Activated CD4-positive, alpha-beta memory T cell treated with anti-CD3 and anti-CD28 coated beads for 36 hours (primary cell): ENCODE measurements around the gene RAB3IL1. TPM values are rescaled to one million over a fixed set of nuclear protein-coding genes. Genes with fewer than 3 reads are reported as not detected.

Experiments
- CTCF ChIA-PET: fragments of 350-600 bp; sonication (Branson Sonifier 250); formaldehyde crosslinking; loops from one replicate; lab custom pipeline; 2021; ENCODE audit warnings: antibody characterized with exemption, inconsistent platforms; lab: Charles Lee
- POLR2A ChIA-PET: fragments of 350-600 bp; sonication (Branson Sonifier 250); formaldehyde crosslinking; loops from one replicate; lab custom pipeline; 2021; ENCODE audit warnings: antibody characterized with exemption; lab: Charles Lee
- DNase-seq: peaks from one replicate; pipeline ENCODE4 v3.0.0-alpha.2; 2020
- H3K27ac Mint-ChIP-seq: one replicate; pipeline ENCODE4 v1.8.0; 2021; ENCODE audit warnings: mixed read lengths
- H3K27me3 Mint-ChIP-seq: one replicate; pipeline ENCODE4 v1.8.0; 2021; ENCODE audit warnings: mixed read lengths
- H3K36me3 Mint-ChIP-seq: one replicate; pipeline ENCODE4 v1.8.0; 2021; ENCODE audit warnings: mixed read lengths
- H3K4me1 Mint-ChIP-seq: one replicate; pipeline ENCODE4 v1.8.0; 2021; ENCODE audit warnings: low read depth, mixed read lengths
- H3K4me3 Mint-ChIP-seq: one replicate; pipeline ENCODE4 v1.8.0; 2021; ENCODE audit warnings: mild to moderate bottlenecking, mixed read lengths
- H3K9me3 Mint-ChIP-seq: one replicate; pipeline ENCODE4 v1.8.0; 2021; ENCODE audit warnings: mixed read lengths
- intact Hi-C: fragments of 100-400 bp; cut with micrococcal nuclease; formaldehyde crosslinking; loops from one replicate; pipeline ENCODE4 v1.15.1; 2023
- total RNA-seq, 2 experiments: library from RNA; stranded (reverse); gene quantifications; one replicate each; pipeline ENCODE4 v1.2.3, GENCODE V29; 2021

The RAB3IL1 gene
- total RNA-seq, 2 experiments from 2014 or later: 0.10 to 0.21 TPM

- Mint-ChIP-seq H3K36me3 (no peaks in the 10 kb centered on the region), H3K27me3 (no peaks in the 10 kb centered on the region), H3K9me3 (no peaks in the 10 kb centered on the region), H3K4me1 (peaks cover 7% of the 10 kb centered on the region), H3K4me3 (no peak overlapping the region), H3K27ac (no peak overlapping the region)
- intact Hi-C loops: loop anchor here (1.0 to 5.0 kb wide), 4 partner anchors 48 to 183 kb away; partner anchors contain the start of gene FTH1
- peak; percentile 94 for DNase-seq
- ChIA-PET CTCF (interaction anchor here (0.6 to 15.1 kb wide), 46 partner anchors 10 to 442 kb away, joined by 3 to 417 read pairs (median 5); partner anchors contain the start of genes BEST1, FADS3, INCENP and RAB3IL1), POLR2A (interaction anchor here (1.2 kb wide), 1 partner anchor 182 kb away, joined by 3 read pairs; no protein-coding TSS in a partner anchor)
Measured at GRCh38 chr11:61899146-61899841, 18.1 kb downstream of the RAB3IL1 start.

DNA sequence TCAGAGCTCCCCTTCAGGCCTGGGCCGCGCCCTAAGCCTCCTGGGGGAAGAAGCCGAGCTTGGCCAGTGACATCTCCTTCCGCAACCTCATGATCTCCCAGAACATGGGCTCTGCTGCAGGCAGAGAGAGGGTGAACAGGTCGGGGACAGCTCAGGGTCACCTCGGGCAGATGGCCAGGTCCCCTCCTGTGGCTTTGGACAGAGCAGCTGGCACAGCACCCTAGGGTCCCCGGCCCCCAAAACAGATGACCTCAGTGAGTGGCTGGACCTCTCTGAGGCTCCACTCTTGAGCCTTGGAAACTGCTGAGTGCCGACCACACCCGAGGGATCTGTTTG, 19.2 kb downstream of the RAB3IL1 start:
- no peaks in the 10 kb centered on the region for H3K36me3 Mint-ChIP-seq
- H3K27ac Mint-ChIP-seq: no peak overlapping the region
- intact Hi-C loops: loop anchor here (2.0 to 5.0 kb wide), 2 partner anchors 69 to 101 kb away; partner anchors contain the start of gene FTH1
- ChIA-PET CTCF (interaction anchor here (0.7 to 15.1 kb wide), 42 partner anchors 9 to 435 kb away, joined by 3 to 417 read pairs (median 6); partner anchors contain the start of genes BEST1, FADS3, INCENP and RAB3IL1), POLR2A (interaction anchor here (1.2 kb wide), 1 partner anchor 183 kb away, joined by 3 read pairs; no protein-coding TSS in a partner anchor)
- no peak for DNase-seq
- no peak overlapping the region for H3K4me3 Mint-ChIP-seq
- peaks cover 7% of the 10 kb centered on the region for H3K4me1 Mint-ChIP-seq
- H3K27me3 Mint-ChIP-seq: no peaks in the 10 kb centered on the region
- no peaks in the 10 kb centered on the region for H3K9me3 Mint-ChIP-seq

- POLR2A ChIA-PET: interaction anchor here (1.2 kb wide), 1 partner anchor 184 kb away, joined by 3 read pairs; no protein-coding TSS in a partner anchor
- Mint-ChIP-seq H3K27me3 (no peaks in the 10 kb centered on the region), H3K27ac (no peak overlapping the region), H3K36me3 (no peaks in the 10 kb centered on the region), H3K4me3 (no peak overlapping the region), H3K9me3 (no peaks in the 10 kb centered on the region), H3K4me1 (peaks cover 7% of the 10 kb centered on the region)
- CTCF ChIA-PET: interaction anchor here (0.7 to 15.1 kb wide), 39 partner anchors 9 to 435 kb away, joined by 3 to 417 read pairs (median 5); partner anchors contain the start of genes BEST1 and RAB3IL1
- DNase-seq: peak; percentile 83
- intact Hi-C loops: loop anchor here (1.0 to 5.0 kb wide), 3 partner anchors 70 to 211 kb away; partner anchors contain the start of gene FTH1
Measured at GRCh38 chr11:61897387-61898246, 19.7 kb downstream of the RAB3IL1 start.

GRCh38 chr11:61896665-61897386, 20.5 kb downstream of the RAB3IL1 start:
- H3K36me3 Mint-ChIP-seq: no peaks in the 10 kb centered on the region
- no peak overlapping the region for H3K4me3 Mint-ChIP-seq
- no peak for DNase-seq
- no peaks in the 10 kb centered on the region for H3K27me3 Mint-ChIP-seq
- H3K4me1 Mint-ChIP-seq: peaks cover 7% of the 10 kb centered on the region
- H3K9me3 Mint-ChIP-seq: no peaks in the 10 kb centered on the region
- intact Hi-C loops: loop anchor here (1.0 to 5.0 kb wide), 2 partner anchors 70 to 211 kb away; partner anchors contain the start of gene FTH1
- ChIA-PET CTCF (interaction anchor here (1.0 to 15.1 kb wide), 17 partner anchors 12 to 211 kb away, joined by 3 to 417 read pairs (median 9); partner anchors contain the start of gene BEST1), POLR2A (no interaction called here)
- no peak overlapping the region for H3K27ac Mint-ChIP-seq

DNA sequence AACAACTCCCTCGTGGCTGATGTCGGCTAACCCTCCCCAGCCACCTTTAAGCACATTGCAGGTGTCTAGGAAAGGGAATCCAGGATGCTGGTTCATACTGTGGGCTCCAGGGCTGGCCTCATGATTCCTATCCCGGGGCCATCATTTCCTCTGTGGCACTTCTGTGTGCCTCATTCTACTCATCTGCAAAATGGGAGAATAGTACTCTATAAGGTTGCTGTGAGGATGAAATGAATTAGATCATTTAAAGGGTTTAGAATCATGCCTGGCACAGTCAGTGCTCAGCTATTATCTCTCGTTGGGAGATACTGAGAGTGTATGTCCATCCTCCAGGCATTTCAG, 21.7 kb downstream of the RAB3IL1 start:
- Mint-ChIP-seq H3K4me1 (peaks cover 9% of the 10 kb centered on the region), H3K36me3 (no peaks in the 10 kb centered on the region), H3K9me3 (no peaks in the 10 kb centered on the region), H3K27ac (no peak overlapping the region), H3K27me3 (no peaks in the 10 kb centered on the region), H3K4me3 (no peak overlapping the region)
- intact Hi-C loops: loop anchor here (5.0 kb wide), 1 partner anchor 72 kb away; the partner anchor contains the start of gene FTH1
- CTCF ChIA-PET: interaction anchor here (0.5 to 15.1 kb wide), 7 partner anchors 25 to 212 kb away, joined by 3 to 417 read pairs (median 49); partner anchors contain the start of gene BEST1
- DNase-seq: no peak
- POLR2A ChIA-PET: no interaction called here

- CTCF ChIA-PET: interaction anchor here (1.1 to 15.1 kb wide), 5 partner anchors 25 to 213 kb away, joined by 3 to 417 read pairs (median 237); partner anchors contain the start of gene BEST1
- intact Hi-C loops: loop anchor here (5.0 kb wide), 1 partner anchor 72 kb away; the partner anchor contains the start of gene FTH1
- no peak overlapping the region for H3K27ac Mint-ChIP-seq
- no peak overlapping the region for H3K4me3 Mint-ChIP-seq
- H3K9me3 Mint-ChIP-seq: no peaks in the 10 kb centered on the region
- peaks cover 9% of the 10 kb centered on the region for H3K4me1 Mint-ChIP-seq
- H3K36me3 Mint-ChIP-seq: no peaks in the 10 kb centered on the region
- H3K27me3 Mint-ChIP-seq: no peaks in the 10 kb centered on the region
- POLR2A ChIA-PET: no interaction called here
- DNase-seq: no peak
Measured at GRCh38 chr11:61895046-61895717, 22.2 kb downstream of the RAB3IL1 start.

- intact Hi-C loops: no loop called here
- Mint-ChIP-seq H3K27ac (no peak overlapping the region), H3K27me3 (no peaks in the 10 kb centered on the region), H3K4me1 (peaks cover 3% of the 10 kb centered on the region), H3K36me3 (no peaks in the 10 kb centered on the region), H3K9me3 (no peaks in the 10 kb centered on the region), H3K4me3 (no peak overlapping the region)
- ChIA-PET POLR2A (no interaction called here), CTCF (interaction anchor here (2.5 to 15.1 kb wide), 2 partner anchors 189 to 214 kb away, joined by 11 to 417 read pairs; no protein-coding TSS in a partner anchor)
- DNase-seq: no peak
Measured at GRCh38 chr11:61893981-61894380, 23.4 kb downstream of the RAB3IL1 start.

DNA sequence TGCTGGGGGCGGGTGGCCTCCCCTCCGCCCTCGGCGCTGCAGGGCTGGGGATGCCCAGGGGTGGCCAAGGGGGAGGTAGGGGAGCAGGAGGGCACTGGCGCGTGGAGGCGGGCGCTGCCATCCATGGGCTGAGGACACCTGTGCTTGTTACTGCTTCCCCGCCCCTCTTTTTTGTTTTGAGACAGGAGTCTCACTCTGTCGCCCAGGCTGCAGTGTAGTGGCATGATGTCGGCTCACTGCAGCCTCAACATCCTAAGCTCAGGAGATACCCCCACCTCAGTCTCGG, 25.3 kb downstream of the RAB3IL1 start:
- Mint-ChIP-seq H3K27me3 (no peaks in the 10 kb centered on the region), H3K4me1 (peaks cover 2% of the 10 kb centered on the region), H3K4me3 (peak overlapping the region; percentile 54), H3K27ac (no peak overlapping the region), H3K9me3 (no peaks in the 10 kb centered on the region), H3K36me3 (no peaks in the 10 kb centered on the region)
- POLR2A ChIA-PET: no interaction called here
- no peak for DNase-seq
- CTCF ChIA-PET: interaction anchor here (1.2 to 15.1 kb wide), 5 partner anchors 8 to 216 kb away, joined by 4 to 417 read pairs (median 11); no protein-coding TSS in a partner anchor
- intact Hi-C loops: no loop called here

- peak; percentile 62 for DNase-seq
Measured at GRCh38 chr11:61891331-61892084, 25.9 kb downstream of the RAB3IL1 start, which contains the start of gene FADS3. FADS3 (minus strand) TSS chr11:61891545; CDS start chr11:61891381, 164 bp downstream.

More at GRCh38 chr11:61891331-61892084, 25.9 kb downstream of the RAB3IL1 start, which contains the start of gene FADS3:
- no peaks in the 10 kb centered on the region for H3K27me3 Mint-ChIP-seq
- peaks cover 2% of the 10 kb centered on the region for H3K4me1 Mint-ChIP-seq
- CTCF ChIA-PET: interaction anchor here (0.9 to 15.1 kb wide), 6 partner anchors 8 to 217 kb away, joined by 3 to 417 read pairs (median 8); no protein-coding TSS in a partner anchor
- peak within 1 kb of the TSS; percentile 23 for H3K27ac Mint-ChIP-seq
- H3K4me3 Mint-ChIP-seq: peak within 1 kb of the TSS; percentile 81
- intact Hi-C loops: no loop called here
- POLR2A ChIA-PET: no interaction called here
- no peaks in the 10 kb centered on the region for H3K36me3 Mint-ChIP-seq
- no peaks in the 10 kb centered on the region for H3K9me3 Mint-ChIP-seq
